ENCODE measurements around the gene NPL.
A peak's percentile ranks its signal among the peaks of the same experiment; 100 is the strongest.

Gene NPL, protein sequence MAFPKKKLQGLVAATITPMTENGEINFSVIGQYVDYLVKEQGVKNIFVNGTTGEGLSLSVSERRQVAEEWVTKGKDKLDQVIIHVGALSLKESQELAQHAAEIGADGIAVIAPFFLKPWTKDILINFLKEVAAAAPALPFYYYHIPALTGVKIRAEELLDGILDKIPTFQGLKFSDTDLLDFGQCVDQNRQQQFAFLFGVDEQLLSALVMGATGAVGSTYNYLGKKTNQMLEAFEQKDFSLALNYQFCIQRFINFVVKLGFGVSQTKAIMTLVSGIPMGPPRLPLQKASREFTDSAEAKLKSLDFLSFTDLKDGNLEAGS

DNA sequence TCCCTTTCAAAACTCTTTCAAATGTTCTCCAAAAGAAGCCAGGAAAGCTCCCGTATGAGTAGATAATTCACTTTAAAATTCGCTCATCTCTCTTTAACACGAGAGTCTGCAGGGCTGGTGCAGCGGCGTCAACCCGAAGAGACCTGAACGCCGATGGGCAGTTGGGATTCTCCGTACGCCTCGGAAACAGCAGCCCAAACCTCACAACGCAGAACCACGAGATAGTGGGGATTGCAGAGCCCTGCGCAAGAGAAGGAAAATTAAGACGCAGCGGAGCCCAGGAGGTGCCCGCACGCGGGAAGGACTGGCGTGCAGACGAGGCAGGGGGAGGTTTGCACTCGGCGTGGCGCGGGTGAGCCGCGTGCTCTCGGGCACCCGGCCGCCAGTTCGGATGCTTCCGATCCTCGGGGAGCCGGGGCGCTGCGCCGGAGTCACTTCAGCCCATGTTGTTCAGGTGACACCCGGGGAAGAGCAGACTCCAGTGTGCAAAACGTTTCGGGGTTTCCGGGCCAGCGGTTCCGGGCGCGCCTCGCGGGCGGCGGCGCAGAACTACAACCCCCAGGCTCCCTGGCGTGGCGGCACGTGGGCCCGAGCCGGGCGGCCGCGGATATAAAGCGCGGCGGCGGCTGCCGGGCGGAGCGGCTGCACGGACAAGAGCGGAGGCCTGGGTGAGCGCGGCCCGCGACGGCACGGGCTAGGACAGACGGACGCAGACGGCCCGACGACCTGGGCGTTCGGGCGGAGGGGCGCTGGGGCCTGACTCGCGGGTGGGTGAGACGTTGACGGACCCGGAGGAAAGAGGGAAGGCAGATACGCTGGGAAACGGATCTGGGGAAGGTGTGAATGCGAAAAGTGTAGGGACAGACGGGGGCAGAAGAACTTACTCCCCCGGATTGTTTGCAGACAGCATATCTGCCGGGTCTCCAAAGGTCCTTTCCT lies at the start of gene NPL:
Gene NPL, plus strand, starts transcription at position 636 of the 939 bp plus-strand sequence. CDS start 4,599 bp downstream, outside the sequence.
- peak; percentile 95 for DNase-seq (ENCODE audit: low spot score)

GRCh38 chr1:182740120-182740519 lies 49.5 kb upstream of the NPL start:
- DNase-seq (ENCODE audit: low spot score), result no peak

DNA sequence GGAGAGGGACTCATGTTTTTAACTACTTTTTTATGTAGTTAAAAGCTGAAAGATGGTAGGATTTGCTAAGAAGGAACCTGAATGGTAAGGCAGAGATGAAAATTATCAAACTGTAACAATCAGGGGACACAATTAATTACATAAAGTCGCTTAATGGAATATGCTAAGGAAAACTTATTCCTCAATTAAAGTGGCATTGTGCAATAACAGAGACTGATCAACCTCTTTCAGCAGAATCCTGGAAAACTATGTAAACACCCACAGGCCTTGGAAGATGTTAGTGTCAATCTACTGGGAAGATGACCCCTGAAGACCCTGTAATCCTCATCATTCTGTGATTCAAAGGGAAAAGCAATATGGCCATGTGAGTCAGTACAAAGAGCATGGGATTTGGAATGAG lies 46.8 kb upstream of the NPL start:
- DNase-seq (ENCODE audit: low spot score), result no peak

DNA sequence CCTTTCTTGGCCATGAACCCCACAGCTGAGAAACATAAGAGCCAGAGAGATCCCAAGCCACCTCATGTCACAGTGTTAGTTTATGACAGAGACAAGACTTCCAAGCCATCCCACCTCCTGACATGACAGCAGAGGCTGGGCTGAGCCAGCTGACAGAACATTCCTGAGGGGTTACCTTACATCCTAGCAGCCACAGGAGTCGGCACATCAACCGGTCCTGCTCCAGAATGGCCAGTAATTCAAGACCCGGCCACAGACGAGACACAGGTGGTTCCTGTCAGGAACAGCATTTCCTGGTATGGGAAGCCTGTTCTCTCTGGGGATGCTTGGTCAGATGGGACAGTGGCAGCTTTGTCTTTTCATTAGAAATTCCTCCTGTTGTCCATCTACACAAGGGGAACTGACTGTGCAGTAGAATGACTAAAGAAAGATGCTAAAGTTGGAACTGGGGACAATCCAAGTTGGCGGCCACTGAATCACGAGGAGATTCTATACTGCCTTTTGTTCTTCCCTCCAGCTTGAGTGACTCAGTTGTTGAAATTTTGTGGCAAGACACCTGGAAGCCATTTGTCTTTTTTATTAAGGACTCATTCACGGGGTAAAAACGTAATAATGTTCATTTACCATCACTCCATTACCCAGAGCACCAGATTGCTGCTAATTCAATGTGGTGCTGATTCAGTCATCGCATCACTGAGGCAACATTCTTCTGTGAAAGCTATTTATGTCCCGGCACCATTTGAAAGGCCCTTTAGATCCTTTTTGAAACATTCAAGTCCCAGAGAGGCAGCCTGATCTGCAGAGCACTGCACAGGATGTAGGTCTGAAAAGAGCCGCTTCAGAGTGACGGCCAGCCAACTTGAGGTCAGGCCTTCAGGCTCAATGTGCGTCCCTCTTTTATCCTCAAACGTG lies 37.2 kb upstream of the NPL start:
- no peak for DNase-seq (ENCODE audit: low spot score)

- no peak for DNase-seq (ENCODE audit: low spot score)
Measured at GRCh38 chr1:182754087-182754486, 35.5 kb upstream of the NPL start.

DNA sequence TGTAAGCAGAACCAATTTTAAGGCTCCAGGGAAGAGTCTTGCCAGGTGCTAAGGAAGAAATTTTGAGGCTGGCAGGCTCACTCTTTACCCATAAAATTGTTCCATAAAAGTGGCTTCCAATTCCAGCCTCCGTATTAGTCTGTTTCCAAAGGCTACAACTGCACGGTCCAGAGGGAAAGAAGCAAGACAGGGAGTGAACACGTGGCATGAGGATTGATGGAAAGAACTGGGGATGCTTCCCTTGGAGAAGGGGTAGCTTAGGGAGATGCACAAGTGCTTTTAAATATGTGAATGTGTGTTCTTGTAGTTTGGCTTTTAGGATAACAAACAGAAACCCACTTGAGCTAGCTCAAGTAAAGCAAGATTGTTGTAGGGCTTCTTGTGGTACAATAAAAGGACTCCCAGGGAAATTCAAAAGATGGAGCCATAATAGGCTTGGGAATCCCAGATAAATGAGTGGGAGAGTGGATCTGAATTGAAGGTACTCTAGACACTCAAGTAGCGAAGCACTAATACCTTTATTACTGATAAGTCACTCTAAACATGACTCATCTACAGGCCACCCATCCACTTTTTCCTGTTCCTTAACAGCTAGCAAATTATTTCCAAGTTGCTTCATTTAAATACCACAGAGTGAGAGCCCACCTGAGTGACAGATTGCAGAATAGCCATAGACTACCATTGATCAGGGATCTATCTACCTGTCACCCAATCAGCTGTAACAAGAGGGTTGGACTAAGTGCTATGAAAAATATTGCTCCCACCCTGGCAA lies 34.8 kb upstream of the NPL start:
- DNase-seq (ENCODE audit: low spot score), result no peak

DNA sequence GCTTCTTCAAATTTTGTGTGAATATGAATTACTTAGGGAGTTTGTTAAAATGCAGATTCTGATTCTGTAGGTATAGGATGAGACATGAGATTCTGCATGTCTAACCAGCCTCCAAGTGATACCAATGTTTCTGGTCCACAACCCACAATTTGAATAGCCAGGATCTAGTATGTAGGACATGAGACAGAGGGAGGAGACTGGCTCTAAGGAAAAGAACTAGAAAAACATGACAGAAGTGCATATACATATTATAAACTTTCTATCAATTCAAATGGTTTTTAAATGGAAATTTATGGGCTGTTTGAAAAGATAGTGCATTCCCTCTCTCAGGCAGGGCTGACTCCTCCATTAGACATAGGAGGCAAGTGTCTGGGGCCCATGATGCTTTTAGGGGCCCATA lies 33.9 kb upstream of the NPL start:
- no peak for DNase-seq (ENCODE audit: low spot score)

GRCh38 chr1:182756423-182756822 lies 33.1 kb upstream of the NPL start:
- no peak for DNase-seq (ENCODE audit: low spot score)

DNA sequence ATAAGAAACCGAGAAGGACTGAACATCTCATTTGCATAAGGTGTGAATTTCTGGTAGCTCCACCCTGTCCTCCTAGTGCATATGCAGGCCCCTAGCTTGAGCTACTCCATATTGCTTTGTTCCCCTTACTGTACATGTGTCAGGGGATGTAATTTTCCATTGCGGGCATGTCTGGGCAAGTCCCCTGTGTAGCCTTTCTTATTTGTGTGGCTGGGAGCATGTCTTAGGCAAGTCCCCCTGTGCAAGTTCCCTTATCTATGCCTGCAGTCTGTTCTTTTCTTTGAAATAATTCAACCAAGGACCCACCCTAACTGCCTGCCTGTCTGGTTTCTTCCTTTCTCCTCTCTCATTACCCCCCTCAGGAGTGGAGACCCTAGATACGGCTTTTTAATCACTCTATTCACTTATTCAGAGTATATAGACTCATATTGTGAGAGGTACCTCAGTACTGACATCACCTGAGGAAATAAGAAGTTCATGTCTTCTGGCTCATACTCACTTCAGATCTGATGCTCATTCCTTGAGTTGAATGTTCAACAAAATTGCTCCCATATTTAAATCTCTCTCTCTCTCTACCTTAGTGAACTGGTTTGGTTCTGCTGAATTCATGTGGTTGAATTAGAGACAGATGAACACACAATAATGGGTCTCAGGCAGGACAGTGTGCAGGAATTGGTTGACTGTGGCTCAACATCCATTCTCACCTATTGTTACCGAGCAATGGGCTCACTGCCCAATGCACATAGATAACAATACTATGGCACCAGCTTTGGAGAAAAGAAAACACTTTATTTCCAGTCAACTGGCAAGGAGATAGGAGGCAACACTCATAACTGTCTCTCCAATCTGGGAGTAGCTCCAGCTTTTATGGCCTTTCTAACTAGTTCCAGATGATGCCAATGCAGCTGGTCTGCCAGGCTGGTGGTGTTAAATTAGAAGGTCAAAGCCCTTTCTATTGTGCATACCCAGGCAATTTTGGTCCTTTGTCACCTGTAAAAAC lies 27.9 kb upstream of the NPL start:
- DNase-seq (ENCODE audit: low spot score), result no peak

DNA sequence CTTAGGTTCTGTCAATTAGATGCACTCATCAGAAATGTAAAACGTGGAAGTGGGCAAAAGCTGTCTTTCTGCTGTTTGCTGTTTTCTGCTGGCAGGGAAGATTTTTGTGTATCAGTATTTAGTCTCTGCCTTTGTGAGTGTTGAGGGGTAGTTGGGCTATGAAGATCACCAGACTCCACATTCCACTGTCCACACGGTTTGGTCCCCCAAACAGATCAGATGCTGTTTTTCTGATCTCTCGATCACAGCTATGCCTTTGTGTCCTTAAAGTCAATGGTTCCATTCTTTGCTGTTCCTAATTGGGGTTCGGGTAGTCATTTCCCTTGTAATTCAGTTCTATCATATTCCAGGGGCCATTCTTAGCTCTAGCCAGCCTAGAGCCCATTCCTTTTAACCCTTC lies 27.0 kb upstream of the NPL start:
- no peak for DNase-seq (ENCODE audit: low spot score)

DNA sequence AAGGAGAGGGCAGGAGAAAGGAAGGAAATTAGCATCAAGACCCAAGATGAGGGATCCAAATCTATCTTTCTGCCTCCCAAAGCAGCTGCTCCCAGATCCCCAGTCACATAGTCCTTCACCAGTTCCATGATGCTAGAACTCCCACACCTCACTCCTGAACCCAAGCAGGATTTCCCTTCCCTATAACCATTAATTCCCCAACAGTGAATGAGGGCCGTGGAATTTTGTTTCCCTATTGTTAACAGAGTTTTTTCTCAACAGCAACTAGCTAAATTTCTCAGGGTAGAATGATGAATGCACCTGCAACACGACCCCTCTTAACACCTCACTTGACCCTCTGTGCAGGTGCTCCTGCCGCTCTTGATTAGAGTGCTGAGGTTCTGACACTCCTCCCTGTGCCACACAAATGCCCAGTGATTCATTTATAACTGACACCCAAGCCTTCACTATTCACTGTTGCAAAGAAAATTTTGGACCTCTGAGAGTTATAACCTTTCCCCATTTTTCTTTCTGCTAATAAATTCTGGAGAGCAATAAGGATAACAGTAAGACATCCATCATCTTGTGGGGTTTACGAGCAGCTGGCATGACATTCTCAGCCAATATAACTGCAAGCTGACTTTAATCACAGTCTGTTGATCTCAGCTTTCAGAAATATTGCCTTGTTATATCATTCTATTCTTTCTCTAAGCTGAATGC lies 25.4 kb upstream of the NPL start:
- no peak for DNase-seq (ENCODE audit: low spot score)

DNA sequence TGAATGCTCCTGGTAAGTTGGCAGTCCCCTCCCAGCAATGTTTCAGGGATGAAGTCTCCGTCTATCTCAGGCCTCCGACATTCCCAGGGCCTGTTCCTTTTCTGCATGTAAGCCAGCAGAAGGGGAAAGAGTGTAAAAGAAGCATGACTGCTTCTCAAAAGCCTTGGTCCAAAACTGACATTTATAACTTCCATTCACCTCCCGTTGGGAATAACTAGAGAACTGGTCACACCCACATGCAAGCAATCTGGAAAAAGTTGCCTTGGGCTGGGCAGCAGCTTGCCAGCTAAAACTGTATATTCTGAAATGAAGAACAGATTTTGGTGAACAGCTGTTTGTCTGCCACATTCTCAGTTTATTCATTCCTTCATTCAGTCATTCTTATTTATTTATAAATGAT lies 24.2 kb upstream of the NPL start:
- DNase-seq (ENCODE audit: low spot score), result no peak

GRCh38 chr1:182766050-182766449 lies 23.5 kb upstream of the NPL start:
- no peak for DNase-seq (ENCODE audit: low spot score)

- DNase-seq (ENCODE audit: low spot score), result no peak
Measured at GRCh38 chr1:182766881-182767645, 22.5 kb upstream of the NPL start.

- no peak for DNase-seq (ENCODE audit: low spot score)
Measured at GRCh38 chr1:182768963-182769362, 20.6 kb upstream of the NPL start.

- DNase-seq (ENCODE audit: low spot score), result no peak
Measured at GRCh38 chr1:182770232-182770631, 19.3 kb upstream of the NPL start.

- DNase-seq (ENCODE audit: low spot score), result no peak
Measured at GRCh38 chr1:182771187-182771984, 18.2 kb upstream of the NPL start.

GRCh38 chr1:182777386-182777785 lies 12.2 kb upstream of the NPL start:
- no peak for DNase-seq (ENCODE audit: low spot score)

Measured in AG20443 (cell line).